HL-60 (cell line): ENCODE measurements around the gene HSD17B12.

ENCODE experiments used
- POLR2AphosphoS5 ChIP-seq: IDR thresholded peaks from 2 replicates; pipeline ENCODE4 v1.6.1; 2012; ENCODE audit warnings: low read depth
- SPI1 ChIP-seq: IDR thresholded peaks from 2 replicates; pipeline ENCODE4 v1.6.1; 2012; ENCODE audit warnings: low read depth, mild to moderate bottlenecking, borderline replicate concordance
- TF ChIP-seq, protein P1 (sequence below): IDR thresholded peaks from one replicate; pipeline ENCODE4 v1.5.1; 2011; ENCODE audit warnings: low read length, control low read depth, inconsistent platforms; ENCODE audit not compliant: insufficient read depth
- TF ChIP-seq, protein P2 (sequence below): IDR thresholded peaks from 2 replicates; pipeline ENCODE4 v1.6.1; 2012; ENCODE audit warnings: low read depth; ENCODE audit not compliant: insufficient replicate concordance

DNA sequence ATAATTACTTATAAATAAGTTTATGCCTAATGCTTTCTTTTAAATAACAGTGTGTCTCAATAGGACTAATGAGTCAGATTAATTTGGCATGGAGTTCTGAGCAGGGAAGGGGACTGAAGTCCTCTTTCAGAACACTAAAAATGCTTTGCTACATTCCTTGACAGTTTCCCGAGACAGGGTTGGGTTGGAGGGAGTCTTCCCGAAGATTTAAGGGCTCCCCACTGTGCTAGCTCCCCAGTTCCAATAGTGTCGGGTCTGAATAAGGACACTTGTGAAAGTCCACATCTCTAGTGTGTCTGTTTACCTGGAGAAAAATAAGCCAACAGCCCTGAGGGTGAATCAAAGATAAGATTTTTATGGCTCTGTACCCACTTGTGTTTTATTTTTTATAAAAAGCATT is 41.8 kb upstream of the HSD17B12 start:
- TF ChIP-seq, protein P1, sequence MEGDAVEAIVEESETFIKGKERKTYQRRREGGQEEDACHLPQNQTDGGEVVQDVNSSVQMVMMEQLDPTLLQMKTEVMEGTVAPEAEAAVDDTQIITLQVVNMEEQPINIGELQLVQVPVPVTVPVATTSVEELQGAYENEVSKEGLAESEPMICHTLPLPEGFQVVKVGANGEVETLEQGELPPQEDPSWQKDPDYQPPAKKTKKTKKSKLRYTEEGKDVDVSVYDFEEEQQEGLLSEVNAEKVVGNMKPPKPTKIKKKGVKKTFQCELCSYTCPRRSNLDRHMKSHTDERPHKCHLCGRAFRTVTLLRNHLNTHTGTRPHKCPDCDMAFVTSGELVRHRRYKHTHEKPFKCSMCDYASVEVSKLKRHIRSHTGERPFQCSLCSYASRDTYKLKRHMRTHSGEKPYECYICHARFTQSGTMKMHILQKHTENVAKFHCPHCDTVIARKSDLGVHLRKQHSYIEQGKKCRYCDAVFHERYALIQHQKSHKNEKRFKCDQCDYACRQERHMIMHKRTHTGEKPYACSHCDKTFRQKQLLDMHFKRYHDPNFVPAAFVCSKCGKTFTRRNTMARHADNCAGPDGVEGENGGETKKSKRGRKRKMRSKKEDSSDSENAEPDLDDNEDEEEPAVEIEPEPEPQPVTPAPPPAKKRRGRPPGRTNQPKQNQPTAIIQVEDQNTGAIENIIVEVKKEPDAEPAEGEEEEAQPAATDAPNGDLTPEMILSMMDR: no peak
- TF ChIP-seq POLR2AphosphoS5 (no peak), SPI1 (no peak)
- TF ChIP-seq, protein P2, sequence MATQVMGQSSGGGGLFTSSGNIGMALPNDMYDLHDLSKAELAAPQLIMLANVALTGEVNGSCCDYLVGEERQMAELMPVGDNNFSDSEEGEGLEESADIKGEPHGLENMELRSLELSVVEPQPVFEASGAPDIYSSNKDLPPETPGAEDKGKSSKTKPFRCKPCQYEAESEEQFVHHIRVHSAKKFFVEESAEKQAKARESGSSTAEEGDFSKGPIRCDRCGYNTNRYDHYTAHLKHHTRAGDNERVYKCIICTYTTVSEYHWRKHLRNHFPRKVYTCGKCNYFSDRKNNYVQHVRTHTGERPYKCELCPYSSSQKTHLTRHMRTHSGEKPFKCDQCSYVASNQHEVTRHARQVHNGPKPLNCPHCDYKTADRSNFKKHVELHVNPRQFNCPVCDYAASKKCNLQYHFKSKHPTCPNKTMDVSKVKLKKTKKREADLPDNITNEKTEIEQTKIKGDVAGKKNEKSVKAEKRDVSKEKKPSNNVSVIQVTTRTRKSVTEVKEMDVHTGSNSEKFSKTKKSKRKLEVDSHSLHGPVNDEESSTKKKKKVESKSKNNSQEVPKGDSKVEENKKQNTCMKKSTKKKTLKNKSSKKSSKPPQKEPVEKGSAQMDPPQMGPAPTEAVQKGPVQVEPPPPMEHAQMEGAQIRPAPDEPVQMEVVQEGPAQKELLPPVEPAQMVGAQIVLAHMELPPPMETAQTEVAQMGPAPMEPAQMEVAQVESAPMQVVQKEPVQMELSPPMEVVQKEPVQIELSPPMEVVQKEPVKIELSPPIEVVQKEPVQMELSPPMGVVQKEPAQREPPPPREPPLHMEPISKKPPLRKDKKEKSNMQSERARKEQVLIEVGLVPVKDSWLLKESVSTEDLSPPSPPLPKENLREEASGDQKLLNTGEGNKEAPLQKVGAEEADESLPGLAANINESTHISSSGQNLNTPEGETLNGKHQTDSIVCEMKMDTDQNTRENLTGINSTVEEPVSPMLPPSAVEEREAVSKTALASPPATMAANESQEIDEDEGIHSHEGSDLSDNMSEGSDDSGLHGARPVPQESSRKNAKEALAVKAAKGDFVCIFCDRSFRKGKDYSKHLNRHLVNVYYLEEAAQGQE: no peak
